GM12878 (cell line): ENCODE results near the gene C1RL.
A peak's percentile ranks its signal among the peaks of the same experiment; 100 is the strongest.

Experiments
- CTCF ChIP-seq, 3 experiments: IDR thresholded peaks in 2 of 3; conservative IDR thresholded peaks in 1 of 3; 2 replicates each; pipeline ENCODE4 v1.5.1; 2011; ENCODE audit warnings: low read depth in 3 of 3, low read length in 3 of 3, mild to moderate bottlenecking in 3 of 3, control low read depth in 2 of 3, moderate library complexity in 2 of 3, inconsistent platforms in 1 of 3, mixed read lengths in 1 of 3; ENCODE audit not compliant: control insufficient read depth in 2 of 3, insufficient read depth in 1 of 3; ENCODE audit errors: extremely low read depth in 1 of 3
- HCFC1 ChIP-seq: fragments of 150-350 bp; IDR thresholded peaks from 2 replicates; pipeline ENCODE4 v1.6.1; 2014; ENCODE audit warnings: low read length
- IRF3 ChIP-seq: fragments of 450-650 bp; IDR thresholded peaks from 2 replicates; pipeline ENCODE4 v1.6.1; 2014; ENCODE audit warnings: mild to moderate bottlenecking
- MEF2B ChIP-seq: fragments of 450-650 bp; IDR thresholded peaks from 2 replicates; pipeline ENCODE4 v1.6.1; 2018; ENCODE audit warnings: mild to moderate bottlenecking, moderate library complexity; ENCODE audit not compliant: partially characterized antibody, poor library complexity, severe bottlenecking
- POLR2AphosphoS5 ChIP-seq: IDR thresholded peaks from 2 replicates; pipeline ENCODE4 v1.6.1; 2011; ENCODE audit warnings: mild to moderate bottlenecking, low read length, inconsistent platforms
- RAD21 ChIP-seq: IDR thresholded peaks from 2 replicates; pipeline ENCODE4 v1.6.1; 2011; ENCODE audit warnings: mild to moderate bottlenecking, low read depth, low read length, moderate library complexity; ENCODE audit not compliant: insufficient read depth
- REST ChIP-seq: IDR thresholded peaks from 2 replicates; pipeline ENCODE4 v1.6.1; 2012; ENCODE audit warnings: mild to moderate bottlenecking, low read depth, low read length
- ZSCAN29 ChIP-seq: fragments of 450-650 bp; IDR thresholded peaks from 2 replicates; pipeline ENCODE4 v1.6.1; 2017; ENCODE audit warnings: mild to moderate bottlenecking, moderate library complexity

- TF ChIP-seq CTCF (IDR thresholded peaks at IDR 0.05 in 2 of 3, conservative IDR thresholded peaks at IDR 0.05 in 1 of 3; ENCODE audit: control insufficient read depth in 2 of 3, extremely low read depth in 1 of 3, insufficient read depth in 1 of 3, low read depth in 3 of 3, low read length in 3 of 3) (no peak), ZSCAN29 (no peak), IRF3 (no peak), REST (no peak), POLR2AphosphoS5 (no peak), RAD21 (no peak), MEF2B (peak; percentile 36), HCFC1 (no peak)
Measured at GRCh38 chr12:7152818-7153217, 43.8 kb upstream of the C1RL start.
